Stomach (tissue), 4 donors: ENCODE data around the gene RNH1.

Experiments used
- POLR2A ChIP-seq, 4 donors: fragments of 450-650 bp; IDR thresholded peaks; one replicate each; pipeline ENCODE4 v1.6.1; 2016; ENCODE audit warnings: antibody characterized with exemption in 4 of 4, control low read depth in 2 of 4, mild to moderate bottlenecking in 1 of 4, moderate library complexity in 1 of 4
- TF ChIP-seq, protein P1 (sequence below), 7 experiments: fragments of 450-650 bp in 4 of 7; fragments of 200-600 bp in 3 of 7; sonication (generic) in 3 of 7; IDR thresholded peaks; one replicate each; pipeline ENCODE4 v1.5.1; 2016 to 2019; ENCODE audit warnings: antibody characterized with exemption in 7 of 7, control low read depth in 2 of 7, mild to moderate bottlenecking in 1 of 7

DNA sequence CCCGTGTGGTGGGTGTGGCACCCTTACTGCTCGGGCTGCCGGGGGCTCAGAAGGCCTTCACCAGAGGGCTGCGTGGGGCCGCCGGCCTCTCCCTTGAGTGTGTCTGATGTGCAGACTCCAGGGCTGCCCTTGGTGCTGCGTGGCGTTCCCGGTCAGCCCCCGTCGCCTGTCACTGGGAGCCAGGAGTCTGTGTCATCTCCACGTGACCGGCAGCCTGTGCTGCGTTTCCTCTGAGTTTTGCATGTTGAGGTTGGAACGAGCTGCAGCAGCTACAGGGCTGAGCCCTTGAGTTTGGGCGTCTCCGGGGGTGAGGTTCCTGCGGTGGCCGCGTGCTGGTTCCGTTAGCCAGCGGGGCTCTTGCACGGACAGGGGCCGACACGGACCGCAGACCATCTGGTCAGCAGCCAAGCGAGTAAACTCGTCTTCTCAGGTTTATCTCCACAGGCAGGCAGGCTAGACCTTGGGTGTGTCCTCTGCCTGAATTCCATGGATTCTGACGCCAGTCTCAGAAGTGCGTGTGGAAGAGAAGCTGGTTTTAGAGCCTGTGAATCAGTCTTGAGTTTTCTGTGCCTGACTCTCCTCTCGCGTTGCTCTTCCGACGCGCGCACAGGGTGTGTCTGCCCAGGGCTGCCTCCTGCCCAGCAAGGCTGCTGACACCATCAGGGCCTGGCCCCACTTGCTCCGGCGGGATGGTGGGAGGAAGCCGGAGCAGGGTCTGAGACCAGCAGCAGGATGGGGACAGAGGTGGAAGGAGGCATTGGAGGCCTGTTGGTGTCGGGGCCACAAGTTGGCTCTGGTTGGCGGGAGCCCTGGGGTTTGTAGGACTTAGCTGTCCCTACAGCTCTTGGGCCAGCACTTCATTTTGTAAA is 46.5 kb downstream of the RNH1 start:
- TF ChIP-seq, protein P1, sequence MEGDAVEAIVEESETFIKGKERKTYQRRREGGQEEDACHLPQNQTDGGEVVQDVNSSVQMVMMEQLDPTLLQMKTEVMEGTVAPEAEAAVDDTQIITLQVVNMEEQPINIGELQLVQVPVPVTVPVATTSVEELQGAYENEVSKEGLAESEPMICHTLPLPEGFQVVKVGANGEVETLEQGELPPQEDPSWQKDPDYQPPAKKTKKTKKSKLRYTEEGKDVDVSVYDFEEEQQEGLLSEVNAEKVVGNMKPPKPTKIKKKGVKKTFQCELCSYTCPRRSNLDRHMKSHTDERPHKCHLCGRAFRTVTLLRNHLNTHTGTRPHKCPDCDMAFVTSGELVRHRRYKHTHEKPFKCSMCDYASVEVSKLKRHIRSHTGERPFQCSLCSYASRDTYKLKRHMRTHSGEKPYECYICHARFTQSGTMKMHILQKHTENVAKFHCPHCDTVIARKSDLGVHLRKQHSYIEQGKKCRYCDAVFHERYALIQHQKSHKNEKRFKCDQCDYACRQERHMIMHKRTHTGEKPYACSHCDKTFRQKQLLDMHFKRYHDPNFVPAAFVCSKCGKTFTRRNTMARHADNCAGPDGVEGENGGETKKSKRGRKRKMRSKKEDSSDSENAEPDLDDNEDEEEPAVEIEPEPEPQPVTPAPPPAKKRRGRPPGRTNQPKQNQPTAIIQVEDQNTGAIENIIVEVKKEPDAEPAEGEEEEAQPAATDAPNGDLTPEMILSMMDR (IDR thresholded peaks at IDR 0.05) = no peak
- no peak for TF ChIP-seq POLR2A (IDR thresholded peaks at IDR 0.05)
